ENCODE measurements around the gene ITGB8. TPM values are rescaled to one million over a fixed set of nuclear protein-coding genes. Genes with fewer than 3 reads are reported as not detected.
A peak's percentile ranks its signal among the peaks of the same experiment; 100 is the strongest.

ITGB8 gene
- total and polyA plus RNA-seq, 2 of the 4 experiments (the other 2 are of a cell fraction), result 2.6 to 10.2 TPM

DNA sequence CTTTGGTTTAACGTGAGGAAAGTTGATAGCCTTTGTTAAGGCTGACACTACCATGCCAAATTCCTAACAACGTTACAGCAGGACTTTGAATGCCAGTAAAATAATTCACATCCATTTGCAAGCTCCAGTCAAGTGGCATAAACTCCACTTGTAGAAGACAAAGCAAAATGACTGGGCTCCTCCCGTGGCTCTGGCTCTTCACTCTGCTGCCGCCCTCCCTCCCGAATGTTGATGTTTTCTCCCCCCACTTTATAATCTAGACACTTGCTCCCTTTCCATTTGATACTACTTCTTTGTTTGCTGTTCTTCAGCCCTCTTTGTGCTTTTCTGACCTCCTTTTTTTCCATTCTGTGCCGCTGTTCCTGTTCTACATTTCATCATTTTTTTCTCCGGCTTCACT, 22.8 kb upstream of the ITGB8 start:
- ChIA-PET POLR2A (ENCODE audit: unreplicated experiment) (no interaction called here), CTCF (no interaction called here)
- no peaks in the 10 kb centered on the region for H3K9me3 ChIP-seq (ENCODE audit: control insufficient read depth, insufficient read depth, low read length)
- 81% methylated on average over 5 of the region's 7 CpGs; no CpG with 5 or more reads in 1 of the 2 experiments for WGBS, 2 experiments (ENCODE audit: extremely low coverage in 2 of 2, insufficient read length in 1 of 2)
- H2BK5ac ChIP-seq (ENCODE audit: low read depth, low read length, poor library complexity, severe bottlenecking), result peak overlapping the region; percentile 15
- no peak for ATAC-seq (ENCODE audit: low read depth)
- H3K79me1 ChIP-seq (ENCODE audit: low read depth in 1 of 2, low read length in 2 of 2), result no peaks in the 10 kb centered on the region
- H2AFZ ChIP-seq (replicated peaks; ENCODE audit: low read length, poor library complexity), result no peak overlapping the region
- BruUV-seq (replicated peaks), result no TSS peak
- no peak overlapping the region for H3K9ac ChIP-seq (ENCODE audit: low read depth, low read length)
- H3K4me3 ChIP-seq (ENCODE audit: insufficient read depth, low read depth, low read length), result no peak overlapping the region
- in situ Hi-C loops (cut with MboI; ENCODE audit: low sequenced_read_pairs), result loop anchor here (25.0 kb wide), 1 partner anchor 546 kb away; the partner anchor contains the start of gene TMEM196
- intact Hi-C loops (cut with micrococcal nuclease), result loop anchor here (5.0 kb wide), 1 partner anchor 136 kb away; no protein-coding TSS in a partner anchor
- no peak overlapping the region for H3K4me2 ChIP-seq (ENCODE audit: low read depth, low read length)
- H3K9me1 ChIP-seq (ENCODE audit: insufficient read depth, low read length), result peaks cover 2% of the 10 kb centered on the region; the same call in 1 of the 2 replicates
- no peaks in the 10 kb centered on the region for H3K36me3 ChIP-seq (ENCODE audit: control insufficient read depth, insufficient read depth, low read length)
- H3K14ac ChIP-seq (replicated peaks; ENCODE audit: low read depth, low read length), result no peak overlapping the region
- no peak overlapping the region for H4K8ac ChIP-seq (ENCODE audit: low read depth in 2 of 2, low read length in 2 of 2)
- H2BK20ac ChIP-seq (ENCODE audit: low read depth, low read length), result no peak overlapping the region; the same call in none of the 2 replicates
- TF ChIP-seq RAD21 (IDR thresholded peaks at IDR 0.05; ENCODE audit: low read length) (no peak), CHD1 (IDR thresholded peaks at IDR 0.05; ENCODE audit: low read depth, low read length) (no peak), RFX5 (IDR thresholded peaks at IDR 0.05; ENCODE audit: low read depth, low read length) (no peak)
- H3K4me1 ChIP-seq (ENCODE audit: control insufficient read depth, insufficient read depth, low read length), result peaks cover 3% of the 10 kb centered on the region
- no peak overlapping the region for H4K91ac ChIP-seq (ENCODE audit: insufficient read depth, low read depth, low read length)
- DNase-seq, result no peak
- H3K4ac ChIP-seq (ENCODE audit: low read depth, low read length), result no peak overlapping the region
- no peak overlapping the region for H2AK5ac ChIP-seq (ENCODE audit: low read depth, low read length)
- H4K5ac ChIP-seq (ENCODE audit: low read depth, low read length), result no peak overlapping the region
- no peaks in the 10 kb centered on the region for H4K20me1 ChIP-seq (ENCODE audit: insufficient read depth, low read length)
- no peak overlapping the region for H2BK120ac ChIP-seq (ENCODE audit: low read depth, low read length)
- dilution Hi-C loops (cut with HindIII; ENCODE audit: low sequenced_read_pairs, unreplicated experiment), result no loop called here
- H2BK15ac ChIP-seq (ENCODE audit: low read depth, low read length), result no peak overlapping the region
- H3K23ac ChIP-seq (ENCODE audit: low read depth, low read length), result no peak overlapping the region
- no peak overlapping the region for H3K27ac ChIP-seq (ENCODE audit: insufficient read depth, low read length)
- H3K27me3 ChIP-seq (ENCODE audit: control insufficient read depth, insufficient read depth, low read length), result no peaks in the 10 kb centered on the region
- no peak overlapping the region; the same call in none of the 2 replicates for H3K18ac ChIP-seq (ENCODE audit: low read depth, low read length)
- no peak overlapping the region for H2AK9ac ChIP-seq (replicated peaks; ENCODE audit: low read depth, low read length, poor library complexity)
- no peak overlapping the region for H3K56ac ChIP-seq (ENCODE audit: extremely low read depth, insufficient read depth, low read length)

Data from IMR-90 (cell line).